Measurements from ENCODE around the gene CXXC5. TPM values are rescaled to one million over a fixed set of nuclear protein-coding genes. Genes with fewer than 3 reads are reported as not detected.

Gene CXXC5
- polyA plus RNA-seq, 1 donor, result 95.0 TPM

- DNase-seq, result no peak
These were observed 9.2 kb upstream of the CXXC5 start for GRCh38 chr5:139638736-139639618.

GRCh38 chr5:139639619-139640380 lies 8.3 kb upstream of the CXXC5 start:
- no peak for DNase-seq

GRCh38 chr5:139640421-139641115 lies 7.6 kb upstream of the CXXC5 start:
- no peak for DNase-seq

- DNase-seq, result no peak
These were observed 6.8 kb upstream of the CXXC5 start for GRCh38 chr5:139641116-139642080.

- DNase-seq, result no peak
These were observed 5.9 kb upstream of the CXXC5 start for GRCh38 chr5:139642213-139642612.

GRCh38 chr5:139642891-139643871 lies 5.0 kb upstream of the CXXC5 start:
- DNase-seq, result no peak

GRCh38 chr5:139644001-139644456 lies 4.1 kb upstream of the CXXC5 start:
- DNase-seq, result no peak

GRCh38 chr5:139644646-139645429 lies 3.3 kb upstream of the CXXC5 start:
- DNase-seq, result no peak

- DNase-seq, result no peak
These were observed 2.7 kb upstream of the CXXC5 start for GRCh38 chr5:139645430-139645871.

- DNase-seq, result no peak
These were observed 2.0 kb upstream of the CXXC5 start for GRCh38 chr5:139646111-139646510.

GRCh38 chr5:139646912-139647505 lies 1.1 kb upstream of the CXXC5 start:
- DNase-seq, result no peak

GRCh38 chr5:139647506-139648204 lies 494 bp upstream of the CXXC5 start:
- DNase-seq, result no peak

- DNase-seq, result no peak
These were observed 1.2 kb downstream of the CXXC5 start for GRCh38 chr5:139649082-139649991.

- no peak for DNase-seq
These were observed 2.0 kb downstream of the CXXC5 start for GRCh38 chr5:139650031-139650688.

GRCh38 chr5:139650689-139651042 lies 2.5 kb downstream of the CXXC5 start:
- no peak for DNase-seq

GRCh38 chr5:139651043-139651834 lies 3.1 kb downstream of the CXXC5 start:
- no peak for DNase-seq

Data from hindlimb muscle (tissue), 1 donor.